Transverse colon (tissue), 4 donors: ENCODE results near the gene MRAP. TPM values are rescaled to one million over a fixed set of nuclear protein-coding genes. Genes with fewer than 3 reads are reported as not detected.
A peak's percentile ranks its signal among the peaks of the same experiment; 100 is the strongest.

Experiments
- DNase-seq: peaks from one replicate; pipeline ENCODE4 v3.0.0-alpha.2; 2019
- H3K27ac ChIP-seq, 4 donors: fragments of 200-600 bp; sonication (generic); 2 replicates each; pipeline ENCODE4 v1.5.1; 2016 to 2018; ENCODE audit warnings: inconsistent platforms in 4 of 4
- H3K27me3 ChIP-seq: fragments of 200-600 bp; sonication (generic); 2 replicates; pipeline ENCODE4 v1.5.1; 2017; ENCODE audit warnings: inconsistent platforms
- H3K36me3 ChIP-seq, 4 donors: fragments of 200-600 bp; sonication (generic); 2 replicates each; pipeline ENCODE4 v1.5.1; 2017 to 2019; ENCODE audit warnings: inconsistent platforms in 4 of 4
- H3K4me1 ChIP-seq, 4 donors: fragments of 200-600 bp; sonication (generic); 2 replicates each; pipeline ENCODE4 v1.5.1; 2017 to 2020; ENCODE audit warnings: inconsistent platforms in 4 of 4
- H3K4me3 ChIP-seq, 4 donors: fragments of 200-600 bp; sonication (generic); 1 replicate in 1 of 4; 2 replicates in 3 of 4; pipeline versions ENCODE4 v1.5.1 to v1.6.1; 2017 to 2019; ENCODE audit warnings: inconsistent platforms in 4 of 4
- H3K9me3 ChIP-seq, 2 donors: fragments of 200-600 bp; sonication (generic); 2 replicates each; pipeline ENCODE4 v1.5.1; 2017 to 2019; ENCODE audit warnings: inconsistent platforms in 2 of 2
- EP300 ChIP-seq: sonication (generic); formaldehyde crosslinking; IDR thresholded peaks from one replicate; pipeline ENCODE4 v1.6.1; 2017; ENCODE audit warnings: antibody characterized with exemption, low read depth
- POLR2A ChIP-seq: fragments of 450-650 bp; IDR thresholded peaks from one replicate; pipeline ENCODE4 v1.6.1; 2016; ENCODE audit warnings: antibody characterized with exemption, mild to moderate bottlenecking, moderate library complexity
- POLR2AphosphoS5 ChIP-seq, 3 donors: sonication (generic); formaldehyde crosslinking; IDR thresholded peaks; one replicate each; pipeline ENCODE4 v1.6.1; 2016; ENCODE audit warnings: antibody characterized with exemption in 3 of 3
- WGBS, 2 donors: methylation state at CpG; one replicate each; pipeline ENCODE4 v1.1.5; 2018; ENCODE audit warnings: low coverage in 1 of 2; 5-methylcytosine and 5-hydroxymethylcytosine counted together
- in situ Hi-C, 4 donors: fragments of 200-750 bp; cut with MboI; loops; one replicate each; pipeline versions ENCODE4 v1.15.0 to v1.15.1; 2017; ENCODE audit warnings: low sequenced_read_pairs in 3 of 4, low pct_ligation_motif_present in 1 of 4, low pct_unique_long_range_greater_than_20kb in 1 of 4
- intact Hi-C: fragments of 100-400 bp; cut with DNase I; formaldehyde crosslinking; loops from one replicate; pipeline ENCODE4 v1.15.1; 2023; ENCODE audit warnings: low total_unique reads
- total RNA-seq, 4 donors: library from RNA; depleted of rRNA; stranded (reverse); fragments of >200 nt; gene quantifications; one replicate each; pipeline ENCODE4 v1.1.0, GENCODE V29; 2016
- TF ChIP-seq, protein P1 (sequence below), 5 experiments: fragments of 200-600 bp in 3 of 5; fragments of 450-650 bp in 2 of 5; sonication (generic) in 3 of 5; IDR thresholded peaks; 1 replicate in 2 of 5; 2 replicates in 3 of 5; pipeline ENCODE4 v1.5.1; 2016 to 2017; ENCODE audit warnings: antibody characterized with exemption in 5 of 5, inconsistent platforms in 3 of 5, mild to moderate bottlenecking in 2 of 5, moderate library complexity in 1 of 5

Gene MRAP
- total RNA-seq, 4 donors from 2014 or later = not detected

DNA sequence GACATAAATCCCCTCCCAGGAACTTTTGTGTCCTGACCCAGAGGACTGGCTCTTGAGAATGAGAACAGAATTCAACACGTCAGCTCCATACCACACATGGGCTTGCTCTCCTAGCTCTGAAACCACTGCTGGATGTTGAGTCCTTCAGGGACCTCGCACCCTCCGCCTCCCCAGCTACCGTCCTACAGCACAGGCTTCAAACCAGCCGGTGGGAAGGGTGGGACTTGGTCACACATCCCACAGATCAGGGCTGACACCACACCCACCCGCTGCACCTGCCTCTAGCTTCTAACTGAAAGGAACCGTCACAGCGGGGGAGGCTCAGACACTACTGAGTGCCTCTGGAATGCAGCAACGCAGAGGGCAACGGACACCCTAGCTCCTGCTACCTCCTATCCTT lies 24.0 kb downstream of the MRAP start:
- Histone ChIP-seq H3K4me3 (no peak overlapping the region), H3K27ac (no peak overlapping the region), H3K27me3 (no peaks in the 10 kb centered on the region), H3K9me3 (no peaks in the 10 kb centered on the region), H3K36me3 (peaks cover 0 to 70% (median 20%) of the 10 kb centered on the region in 4 donors), H3K4me1 (no peaks in the 10 kb centered on the region)
- intact Hi-C loops = no loop called here
- DNase-seq = no peak
- 92 to 95% methylated on average over 4 to 10 of the region's 10 CpGs for WGBS, 2 donors
- in situ Hi-C loops = no loop called here
- TF ChIP-seq POLR2A (no peak), EP300 (no peak), POLR2AphosphoS5 (IDR thresholded peaks at IDR 0.05) (no peak)
- TF ChIP-seq, protein P1, sequence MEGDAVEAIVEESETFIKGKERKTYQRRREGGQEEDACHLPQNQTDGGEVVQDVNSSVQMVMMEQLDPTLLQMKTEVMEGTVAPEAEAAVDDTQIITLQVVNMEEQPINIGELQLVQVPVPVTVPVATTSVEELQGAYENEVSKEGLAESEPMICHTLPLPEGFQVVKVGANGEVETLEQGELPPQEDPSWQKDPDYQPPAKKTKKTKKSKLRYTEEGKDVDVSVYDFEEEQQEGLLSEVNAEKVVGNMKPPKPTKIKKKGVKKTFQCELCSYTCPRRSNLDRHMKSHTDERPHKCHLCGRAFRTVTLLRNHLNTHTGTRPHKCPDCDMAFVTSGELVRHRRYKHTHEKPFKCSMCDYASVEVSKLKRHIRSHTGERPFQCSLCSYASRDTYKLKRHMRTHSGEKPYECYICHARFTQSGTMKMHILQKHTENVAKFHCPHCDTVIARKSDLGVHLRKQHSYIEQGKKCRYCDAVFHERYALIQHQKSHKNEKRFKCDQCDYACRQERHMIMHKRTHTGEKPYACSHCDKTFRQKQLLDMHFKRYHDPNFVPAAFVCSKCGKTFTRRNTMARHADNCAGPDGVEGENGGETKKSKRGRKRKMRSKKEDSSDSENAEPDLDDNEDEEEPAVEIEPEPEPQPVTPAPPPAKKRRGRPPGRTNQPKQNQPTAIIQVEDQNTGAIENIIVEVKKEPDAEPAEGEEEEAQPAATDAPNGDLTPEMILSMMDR (IDR thresholded peaks at IDR 0.05) = no peak

GRCh38 chr21:32325706-32326105 lies 27.1 kb downstream of the MRAP start:
- in situ Hi-C loops = no loop called here
- H3K27ac ChIP-seq = no peak overlapping the region
- TF ChIP-seq EP300 (no peak), POLR2AphosphoS5 (IDR thresholded peaks at IDR 0.05) (no peak), POLR2A (no peak)
- TF ChIP-seq, protein P1 (IDR thresholded peaks at IDR 0.05) = no peak
- WGBS, 2 donors = 92 to 94% methylated on average over 4 to 8 of the region's 8 CpGs
- no peak overlapping the region for H3K4me3 ChIP-seq
- H3K4me1 ChIP-seq = no peaks in the 10 kb centered on the region
- H3K9me3 ChIP-seq = no peaks in the 10 kb centered on the region
- peaks cover 0 to 47% (median 17%) of the 10 kb centered on the region in 4 donors for H3K36me3 ChIP-seq
- intact Hi-C loops = loop anchor here (1.0 kb wide), 1 partner anchor 30 kb away; no protein-coding TSS in a partner anchor
- no peak for DNase-seq
- no peaks in the 10 kb centered on the region for H3K27me3 ChIP-seq

DNA sequence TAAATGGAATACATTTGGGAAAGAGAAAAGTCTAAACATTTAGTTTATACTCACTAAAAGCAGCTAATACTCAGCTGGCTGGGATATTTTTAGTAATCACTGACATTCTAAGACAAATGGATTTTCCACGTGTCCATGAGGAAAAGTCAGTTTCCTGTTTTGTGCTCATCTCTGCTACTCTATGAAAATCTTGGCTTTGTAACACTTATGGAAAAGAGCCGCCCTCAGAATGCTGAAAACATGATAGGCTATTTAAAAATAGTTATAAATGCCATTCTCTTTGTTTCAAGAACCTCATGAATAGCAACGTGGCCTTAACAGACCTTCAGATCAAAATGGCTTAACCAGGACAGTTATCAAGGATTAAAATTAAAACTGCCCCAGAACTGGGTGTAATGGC lies 29.9 kb downstream of the MRAP start:
- in situ Hi-C loops (no loop called here), intact Hi-C loops (no loop called here)
- DNase-seq = no peak
- no peak overlapping the region for H3K4me3 ChIP-seq
- H3K9me3 ChIP-seq = no peaks in the 10 kb centered on the region
- 62 to 81% methylated on average over 3 of the region's 3 CpGs for WGBS, 2 donors
- no peak for TF ChIP-seq POLR2A
- no peak for TF ChIP-seq EP300
- TF ChIP-seq, protein P1 (IDR thresholded peaks at IDR 0.05) = no peak
- TF ChIP-seq POLR2AphosphoS5 (IDR thresholded peaks at IDR 0.05) = peak in 1 of 3 donors; percentile 10
- H3K27ac ChIP-seq = peak overlapping the region; percentile 49 to 78 (median 64)
- H3K4me1 ChIP-seq = no peaks in the 10 kb centered on the region
- H3K36me3 ChIP-seq = peaks cover 0 to 26% (median 11%) of the 10 kb centered on the region in 4 donors
- H3K27me3 ChIP-seq = no peaks in the 10 kb centered on the region

- H3K27ac ChIP-seq = peak overlapping the region; percentile 49 to 78 (median 64)
- TF ChIP-seq EP300 (no peak), POLR2AphosphoS5 (IDR thresholded peaks at IDR 0.05) (peak in 2 of 3 donors; percentile 30 to 68)
- no peak for DNase-seq
- H3K9me3 ChIP-seq = no peaks in the 10 kb centered on the region
- 77% methylated on average over 2 of the region's 2 CpGs; no CpG with 5 or more reads in 1 of the 2 donors for WGBS, 2 donors
- H3K27me3 ChIP-seq = no peaks in the 10 kb centered on the region
- peaks cover 0 to 21% (median 10%) of the 10 kb centered on the region in 4 donors for H3K36me3 ChIP-seq
- no peak overlapping the region for H3K4me3 ChIP-seq
- intact Hi-C loops = no loop called here
- in situ Hi-C loops = no loop called here
- H3K4me1 ChIP-seq = no peaks in the 10 kb centered on the region
Observed at GRCh38 chr21:32329331-32329730, 30.7 kb downstream of the MRAP start.

DNA sequence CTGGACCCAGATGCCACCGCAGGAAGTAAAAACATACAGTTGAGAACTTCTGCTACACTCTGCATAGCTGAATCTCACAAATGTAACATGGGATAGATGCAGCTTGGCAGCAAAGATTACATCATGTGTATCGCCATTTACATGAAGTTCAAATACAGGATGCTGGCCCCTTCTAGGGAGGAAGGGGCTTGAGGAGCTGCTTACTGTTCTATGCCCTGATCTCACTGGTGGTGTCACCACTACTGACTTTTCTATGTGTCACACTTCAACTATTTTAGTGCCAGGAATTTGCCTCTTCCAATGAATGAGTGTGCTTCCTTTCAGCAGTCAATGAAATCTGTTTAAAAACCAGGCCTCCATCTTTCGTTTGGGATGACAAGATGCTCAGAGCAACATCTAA lies 31.1 kb downstream of the MRAP start:
- no peaks in the 10 kb centered on the region for H3K27me3 ChIP-seq
- peaks cover 0 to 21% (median 8%) of the 10 kb centered on the region in 4 donors for H3K36me3 ChIP-seq
- H3K27ac ChIP-seq = peak overlapping the region in 3 of 4 donors; percentile 54 to 78 (median 74)
- DNase-seq = no peak
- no peaks in the 10 kb centered on the region for H3K9me3 ChIP-seq
- no peak overlapping the region for H3K4me3 ChIP-seq
- H3K4me1 ChIP-seq = no peaks in the 10 kb centered on the region
- in situ Hi-C loops = no loop called here
- intact Hi-C loops = no loop called here
- no peak for TF ChIP-seq POLR2A
- no peak for TF ChIP-seq POLR2AphosphoS5 (IDR thresholded peaks at IDR 0.05)
- TF ChIP-seq, protein P1 (IDR thresholded peaks at IDR 0.05) = no peak
- TF ChIP-seq EP300 = no peak
- WGBS, 2 donors = 83 to 90% methylated on average over 1 to 3 of the region's 3 CpGs
